ENCODE measurements around the gene PTPRC. TPM values are rescaled to one million over a fixed set of nuclear protein-coding genes. Genes with fewer than 3 reads are reported as not detected.

Gene PTPRC
- total and polyA plus RNA-seq, 2 donors (not counting 1 experiment from before 2014, with no cell fraction given): under 0.01 to 0.11 TPM

DNA sequence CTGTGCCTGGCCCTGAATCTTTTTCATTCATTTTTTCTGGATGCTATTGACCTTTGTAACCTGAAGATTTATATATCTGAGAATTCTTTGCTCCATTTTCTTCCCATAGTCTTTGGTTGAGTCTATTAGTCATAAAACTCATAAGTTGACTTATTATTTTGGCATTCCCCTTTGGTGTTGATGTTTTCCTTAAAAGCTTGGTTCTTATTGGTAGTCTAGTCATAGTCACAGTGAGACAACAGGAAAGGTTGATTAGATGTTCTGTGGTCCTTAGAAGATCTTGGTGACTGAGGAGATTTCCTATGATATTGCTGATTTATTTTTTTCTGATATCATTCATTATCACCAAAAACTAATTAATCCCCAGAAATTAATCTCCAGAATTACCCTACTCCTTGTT, 86.2 kb downstream of the PTPRC start:
- Histone ChIP-seq H4K20me1 (ENCODE audit: control insufficient read depth, extremely low read depth, insufficient read depth, low read length) (no peaks in the 10 kb centered on the region), H3K4me1 (ENCODE audit: control insufficient read depth, extremely low read depth, insufficient read depth, low read length) (no peaks in the 10 kb centered on the region), H3K27me3 (ENCODE audit: control insufficient read depth, insufficient read depth, low read length) (no peaks in the 10 kb centered on the region), H3K4me3 (replicated peaks in 1 of 4; ENCODE audit: control extremely low read depth in 1 of 4, insufficient read depth in 1 of 4, low read depth in 3 of 4, low read length in 4 of 4) (no peak overlapping the region), H3K4me2 (ENCODE audit: extremely low read depth, insufficient read depth, low read length) (no peak overlapping the region), H3K9ac (ENCODE audit: insufficient read depth, low read length) (no peak overlapping the region), H3K79me2 (ENCODE audit: control insufficient read depth, insufficient read depth, low read length) (no peaks in the 10 kb centered on the region), H2AFZ (ENCODE audit: low read length) (no peak overlapping the region), H3K36me3 (ENCODE audit: control insufficient read depth, insufficient read depth, low read length) (no peaks in the 10 kb centered on the region), H3K27ac (ENCODE audit: insufficient read depth, low read length) (no peak overlapping the region), H3K9me3 (ENCODE audit: control insufficient read depth, insufficient read depth, low read depth, low read length) (no peaks in the 10 kb centered on the region)
- no peak for DNase-seq (ENCODE audit: low read depth in 2 of 2)
- TF ChIP-seq CTCF (conservative IDR thresholded peaks at IDR 0.05 in 1 of 2, IDR thresholded peaks at IDR 0.05 in 1 of 2; ENCODE audit: low read depth in 1 of 2, low read length in 2 of 2) (no peak), EZH2 (IDR thresholded peaks at IDR 0.05; ENCODE audit: low read length, missing control alignments) (no peak)

- Histone ChIP-seq H3K4me3 (replicated peaks in 1 of 4; ENCODE audit: control extremely low read depth in 1 of 4, insufficient read depth in 1 of 4, low read depth in 3 of 4, low read length in 4 of 4) (no peak overlapping the region), H3K4me2 (ENCODE audit: extremely low read depth, insufficient read depth, low read length) (no peak overlapping the region), H4K20me1 (ENCODE audit: control insufficient read depth, extremely low read depth, insufficient read depth, low read length) (no peaks in the 10 kb centered on the region), H3K27me3 (ENCODE audit: control insufficient read depth, insufficient read depth, low read length) (no peaks in the 10 kb centered on the region), H3K9me3 (ENCODE audit: control insufficient read depth, insufficient read depth, low read depth, low read length) (no peaks in the 10 kb centered on the region), H3K4me1 (ENCODE audit: control insufficient read depth, extremely low read depth, insufficient read depth, low read length) (no peaks in the 10 kb centered on the region), H3K9ac (ENCODE audit: insufficient read depth, low read length) (no peak overlapping the region), H2AFZ (ENCODE audit: low read length) (no peak overlapping the region), H3K36me3 (ENCODE audit: control insufficient read depth, insufficient read depth, low read length) (no peaks in the 10 kb centered on the region), H3K79me2 (ENCODE audit: control insufficient read depth, insufficient read depth, low read length) (no peaks in the 10 kb centered on the region), H3K27ac (ENCODE audit: insufficient read depth, low read length) (no peak overlapping the region)
- DNase-seq (ENCODE audit: low read depth in 2 of 2): peak in 1 of 2 donors; percentile 44
- TF ChIP-seq CTCF (conservative IDR thresholded peaks at IDR 0.05 in 1 of 2, IDR thresholded peaks at IDR 0.05 in 1 of 2; ENCODE audit: low read depth in 1 of 2, low read length in 2 of 2): no peak
- no peak for TF ChIP-seq EZH2 (IDR thresholded peaks at IDR 0.05; ENCODE audit: low read length, missing control alignments)
Observed at GRCh38 chr1:198726455-198726854, 87.6 kb downstream of the PTPRC start.

- no peaks in the 10 kb centered on the region for H4K20me1 ChIP-seq (ENCODE audit: control insufficient read depth, extremely low read depth, insufficient read depth, low read length)
- H3K4me2 ChIP-seq (ENCODE audit: extremely low read depth, insufficient read depth, low read length): no peak overlapping the region
- H3K9ac ChIP-seq (ENCODE audit: insufficient read depth, low read length): no peak overlapping the region
- DNase-seq (ENCODE audit: low read depth in 2 of 2): no peak
- H3K27me3 ChIP-seq (ENCODE audit: control insufficient read depth, insufficient read depth, low read length): no peaks in the 10 kb centered on the region
- no peak overlapping the region for H2AFZ ChIP-seq (ENCODE audit: low read length)
- H3K79me2 ChIP-seq (ENCODE audit: control insufficient read depth, insufficient read depth, low read length): no peaks in the 10 kb centered on the region
- TF ChIP-seq EZH2 (IDR thresholded peaks at IDR 0.05; ENCODE audit: low read length, missing control alignments) (no peak), CTCF (conservative IDR thresholded peaks at IDR 0.05 in 1 of 2, IDR thresholded peaks at IDR 0.05 in 1 of 2; ENCODE audit: low read depth in 1 of 2, low read length in 2 of 2) (no peak)
- no peaks in the 10 kb centered on the region for H3K36me3 ChIP-seq (ENCODE audit: control insufficient read depth, insufficient read depth, low read length)
- H3K4me3 ChIP-seq (replicated peaks in 1 of 4; ENCODE audit: control extremely low read depth in 1 of 4, insufficient read depth in 1 of 4, low read depth in 3 of 4, low read length in 4 of 4): no peak overlapping the region
- H3K9me3 ChIP-seq (ENCODE audit: control insufficient read depth, insufficient read depth, low read depth, low read length): no peaks in the 10 kb centered on the region
- H3K27ac ChIP-seq (ENCODE audit: insufficient read depth, low read length): no peak overlapping the region
- H3K4me1 ChIP-seq (ENCODE audit: control insufficient read depth, extremely low read depth, insufficient read depth, low read length): no peaks in the 10 kb centered on the region
Observed at GRCh38 chr1:198729195-198729863, 90.5 kb downstream of the PTPRC start.
